Endometrial microvascular endothelial cells (primary cell): ENCODE results near the gene ODF4. TPM values are rescaled to one million over a fixed set of nuclear protein-coding genes. Genes with fewer than 3 reads are reported as not detected.

Experiments used
- in situ Hi-C: cut with HindIII; loops from 2 replicates; pipeline ENCODE4 v1.10.0; 2017; ENCODE audit warnings: low sequenced_read_pairs, low pct_unique_long_range_greater_than_20kb; ENCODE audit errors: inconsistent ontology term
- total RNA-seq: library from RNA; depleted of rRNA; stranded (reverse); fragments of >200 nt; gene quantifications from one replicate; pipeline ENCODE4 v1.2.3, GENCODE V29; 2015; ENCODE audit errors: inconsistent ontology term

ODF4 gene
- total RNA-seq, result not detected

- in situ Hi-C loops, result no loop called here
Measured at GRCh38 chr17:8339540-8339939, at the start of gene ODF4. Gene ODF4, plus strand, starts transcription at chr17:8339840. Its CDS starts 212 bp downstream, at chr17:8340052.

- in situ Hi-C loops, result no loop called here
Measured at GRCh38 chr17:8290043-8290442, 49.6 kb upstream of the ODF4 start.

GRCh38 chr17:8292639-8293395 lies 46.8 kb upstream of the ODF4 start:
- in situ Hi-C loops, result no loop called here

- in situ Hi-C loops, result no loop called here
Measured at GRCh38 chr17:8294361-8294760, 45.3 kb upstream of the ODF4 start.

- in situ Hi-C loops, result no loop called here
Measured at GRCh38 chr17:8294814-8295316, 44.8 kb upstream of the ODF4 start.

- in situ Hi-C loops, result no loop called here
Measured at GRCh38 chr17:8300226-8300625, 39.4 kb upstream of the ODF4 start.

- in situ Hi-C loops, result no loop called here
Measured at GRCh38 chr17:8300627-8301242, 38.9 kb upstream of the ODF4 start.

- in situ Hi-C loops, result no loop called here
Measured at GRCh38 chr17:8310601-8311123, 29.0 kb upstream of the ODF4 start.

- in situ Hi-C loops, result no loop called here
Measured at GRCh38 chr17:8311131-8311790, 28.4 kb upstream of the ODF4 start.

- in situ Hi-C loops, result no loop called here
Measured at GRCh38 chr17:8312251-8312650, 27.4 kb upstream of the ODF4 start.

GRCh38 chr17:8312726-8313600 lies 26.7 kb upstream of the ODF4 start:
- in situ Hi-C loops, result no loop called here

- in situ Hi-C loops, result no loop called here
Measured at GRCh38 chr17:8314797-8315763, 24.6 kb upstream of the ODF4 start.

GRCh38 chr17:8315764-8316217 lies 23.8 kb upstream of the ODF4 start:
- in situ Hi-C loops, result no loop called here

- in situ Hi-C loops, result no loop called here
Measured at GRCh38 chr17:8318010-8318935, 21.4 kb upstream of the ODF4 start.

- in situ Hi-C loops, result loop anchor here (10.0 kb wide), 1 partner anchor 55 kb away; the partner anchor contains the start of gene KRABD2
Measured at GRCh38 chr17:8320262-8320661, 19.4 kb upstream of the ODF4 start.

- in situ Hi-C loops, result loop anchor here (10.0 kb wide), 1 partner anchor 54 kb away; the partner anchor contains the start of gene KRABD2
Measured at GRCh38 chr17:8320990-8321389, 18.6 kb upstream of the ODF4 start.
